GM21423 (cell line): ENCODE data around the gene DNAL1.

ENCODE experiments used
- ATAC-seq: cut with Tn5 transposase; IDR thresholded peaks from one replicate; pipeline ENCODE4 v1.9.1; 2021; ENCODE audit warnings: mild to moderate bottlenecking, moderate library complexity; ENCODE audit not compliant: unreplicated experiment

Gene DNAL1

DNA sequence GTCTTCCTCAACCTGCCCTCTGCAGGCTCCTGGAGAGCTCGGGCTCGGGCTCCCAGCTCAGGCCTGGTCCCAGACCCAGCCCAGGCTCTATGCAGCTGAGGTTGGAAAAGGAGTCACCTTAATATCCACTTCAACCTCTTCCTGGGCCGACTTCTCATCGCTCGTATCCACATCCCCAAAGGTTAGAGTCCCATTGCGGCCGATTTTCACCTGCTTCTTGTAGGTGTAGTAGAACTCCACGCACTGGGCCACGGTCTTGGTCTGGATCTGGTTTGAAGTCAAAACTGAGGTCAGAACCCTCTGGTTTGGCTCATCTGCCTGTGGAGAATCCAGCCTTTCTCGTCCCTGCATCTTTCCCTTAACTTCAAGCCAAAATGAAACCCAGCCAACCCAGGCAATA lies 77.8 kb downstream of the DNAL1 start:
- ATAC-seq, result no peak

DNA sequence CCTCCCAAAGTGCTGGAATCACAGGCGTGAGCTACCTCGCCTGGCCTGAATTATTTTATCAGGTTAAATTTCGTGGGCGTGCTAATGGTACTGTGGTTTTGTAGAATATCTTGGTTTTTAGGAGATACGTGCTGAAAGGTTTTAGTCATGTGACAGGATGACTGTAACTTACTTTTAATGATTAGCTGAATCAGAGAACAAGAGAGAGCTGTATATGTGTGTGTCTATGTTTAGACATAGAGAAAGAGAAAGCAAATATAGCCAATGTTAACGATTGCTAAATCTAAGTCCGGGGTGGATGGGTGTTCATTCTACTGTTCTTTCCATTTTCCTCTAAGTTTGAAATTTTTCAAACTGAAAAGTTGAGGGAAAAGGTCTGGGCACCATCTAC lies 78.6 kb downstream of the DNAL1 start:
- peak; percentile 58 for ATAC-seq

GRCh38 chr14:73723797-73724661 lies 79.2 kb downstream of the DNAL1 start:
- ATAC-seq, result peak; percentile 39

DNA sequence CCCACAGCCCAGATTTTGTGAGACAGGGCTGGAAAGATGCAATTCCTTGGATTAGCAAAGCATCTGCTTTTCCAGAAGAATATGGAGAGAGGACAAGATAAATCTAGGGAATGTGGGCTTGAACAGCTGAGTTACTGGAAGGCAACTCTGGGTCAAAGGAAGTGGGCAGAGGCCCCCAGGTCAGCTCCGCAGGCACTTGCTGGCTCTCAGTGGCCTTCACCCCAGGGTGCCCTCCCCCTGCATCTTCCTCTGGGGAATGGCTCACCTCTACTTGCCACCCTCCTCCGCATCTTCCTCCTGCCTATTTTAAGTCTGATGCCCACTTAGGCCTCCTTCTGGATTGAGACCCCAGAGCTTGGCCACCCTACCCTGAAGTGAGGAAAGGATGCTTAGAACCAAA lies 79.9 kb downstream of the DNAL1 start:
- no peak for ATAC-seq

DNA sequence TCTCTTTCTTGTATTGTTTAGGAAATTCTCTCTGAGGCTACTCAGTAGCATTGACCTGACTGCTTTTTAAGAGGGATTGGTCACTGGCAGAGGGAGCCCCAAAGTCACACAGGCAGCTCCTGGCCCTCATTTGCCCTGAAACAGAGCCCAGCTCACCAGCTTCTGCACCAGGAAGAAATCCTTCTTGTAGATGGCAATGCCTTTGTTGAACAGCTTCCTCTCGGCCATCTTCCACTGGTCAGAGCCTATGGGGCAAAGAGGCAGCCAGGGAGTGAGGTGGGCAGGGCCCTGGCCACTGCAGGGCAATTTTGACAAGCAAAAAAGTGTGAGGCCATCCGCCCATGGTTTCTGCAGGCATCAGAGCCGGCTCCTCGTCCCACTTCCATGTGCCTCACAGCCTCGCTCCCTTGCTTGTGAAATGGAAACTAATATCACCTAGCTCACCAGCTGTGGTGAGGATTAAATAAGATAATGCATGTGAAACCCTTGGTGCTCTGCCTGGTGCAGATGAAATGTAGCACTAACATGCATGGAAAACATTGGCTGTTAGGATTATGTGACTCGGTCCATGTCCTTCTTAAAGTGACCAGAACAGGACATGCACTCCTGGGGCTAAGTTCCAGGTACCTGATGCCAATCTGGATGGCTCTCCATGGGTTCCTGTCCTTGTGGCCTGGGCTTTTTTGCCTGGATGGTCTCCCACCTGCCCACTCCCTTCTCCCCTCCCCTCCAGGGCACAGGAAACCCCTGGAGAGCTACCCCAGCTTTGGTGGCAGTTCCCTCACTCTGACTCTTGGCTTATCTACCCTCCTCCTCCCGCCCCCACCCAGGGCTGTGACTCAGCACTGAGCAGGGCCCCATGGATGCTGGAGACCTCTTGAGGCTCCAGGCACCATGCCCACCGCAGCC lies 80.6 kb downstream of the DNAL1 start:
- ATAC-seq, result no peak

DNA sequence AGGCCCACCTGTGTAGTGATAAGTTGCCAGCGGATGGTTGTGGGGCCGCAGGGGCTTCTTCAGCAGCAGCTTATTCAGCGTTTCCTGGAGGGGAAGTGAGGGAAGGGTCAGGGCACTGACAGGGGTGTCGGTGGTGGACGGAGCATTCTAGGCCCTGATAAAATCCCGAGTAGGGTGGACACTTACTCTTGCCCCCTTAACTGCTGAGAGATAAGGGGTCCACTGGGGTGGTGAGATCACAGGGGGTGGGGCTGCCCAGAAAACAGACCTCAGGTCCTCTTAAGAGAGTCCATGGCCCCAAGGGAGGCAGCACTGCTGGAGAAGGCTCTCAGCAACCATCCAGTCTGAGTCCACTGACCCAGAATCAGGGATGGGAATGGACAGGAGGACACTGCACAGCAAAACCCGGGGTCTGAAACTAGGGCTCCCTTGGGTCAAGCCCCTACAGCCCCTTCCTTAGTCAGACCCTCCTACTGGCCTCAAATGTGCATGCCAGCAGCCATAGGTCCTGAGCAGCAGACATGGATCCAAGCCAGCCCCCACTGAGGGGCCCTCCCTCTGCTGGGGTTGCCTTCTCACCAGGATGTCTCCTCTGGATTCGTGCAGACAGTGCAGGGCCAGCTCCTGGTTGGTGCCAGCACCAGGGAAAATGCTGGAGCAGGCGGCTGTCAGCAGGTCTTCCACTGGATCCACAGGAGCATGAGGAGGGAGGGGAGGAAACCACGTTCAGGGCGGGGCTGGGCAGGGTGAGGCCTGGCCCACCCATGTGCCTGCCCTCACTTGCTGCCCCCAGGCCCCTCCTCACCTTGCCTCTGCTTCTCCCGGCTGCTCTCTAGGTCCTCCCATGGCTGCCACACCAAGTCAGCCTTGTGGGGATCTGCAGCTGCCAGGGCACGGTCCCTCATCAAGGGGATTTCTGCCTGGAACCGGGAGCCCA lies 81.5 kb downstream of the DNAL1 start:
- no peak for ATAC-seq

GRCh38 chr14:73727166-73727565 lies 82.4 kb downstream of the DNAL1 start:
- no peak for ATAC-seq

GRCh38 chr14:73728717-73729330 lies 84.0 kb downstream of the DNAL1 start:
- ATAC-seq, result no peak

GRCh38 chr14:73729556-73730265 lies 84.9 kb downstream of the DNAL1 start:
- no peak for ATAC-seq

- ATAC-seq, result no peak
Measured at GRCh38 chr14:73731111-73731510, 86.3 kb downstream of the DNAL1 start.

- ATAC-seq, result no peak
Measured at GRCh38 chr14:73732006-73732405, 87.2 kb downstream of the DNAL1 start.

DNA sequence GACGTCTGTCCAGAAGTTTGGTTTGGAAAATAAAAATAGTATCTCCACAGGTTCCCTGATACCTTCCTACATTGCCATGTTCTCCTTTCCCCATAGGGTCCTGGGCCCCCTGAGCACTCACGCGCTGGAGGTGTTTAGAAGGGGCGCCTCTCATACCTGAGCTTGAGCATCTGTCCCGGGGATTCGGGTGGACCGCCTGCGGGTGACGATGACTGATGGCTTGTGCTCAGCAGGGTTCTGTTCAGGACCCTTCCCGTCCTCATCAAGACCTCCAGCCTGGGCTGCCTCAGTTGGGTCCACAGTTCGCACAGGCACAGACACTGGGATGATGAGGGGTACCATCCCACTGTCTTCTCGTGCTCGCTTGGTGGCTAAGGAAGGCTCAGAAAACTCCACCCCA lies 92.1 kb downstream of the DNAL1 start:
- no peak for ATAC-seq

DNA sequence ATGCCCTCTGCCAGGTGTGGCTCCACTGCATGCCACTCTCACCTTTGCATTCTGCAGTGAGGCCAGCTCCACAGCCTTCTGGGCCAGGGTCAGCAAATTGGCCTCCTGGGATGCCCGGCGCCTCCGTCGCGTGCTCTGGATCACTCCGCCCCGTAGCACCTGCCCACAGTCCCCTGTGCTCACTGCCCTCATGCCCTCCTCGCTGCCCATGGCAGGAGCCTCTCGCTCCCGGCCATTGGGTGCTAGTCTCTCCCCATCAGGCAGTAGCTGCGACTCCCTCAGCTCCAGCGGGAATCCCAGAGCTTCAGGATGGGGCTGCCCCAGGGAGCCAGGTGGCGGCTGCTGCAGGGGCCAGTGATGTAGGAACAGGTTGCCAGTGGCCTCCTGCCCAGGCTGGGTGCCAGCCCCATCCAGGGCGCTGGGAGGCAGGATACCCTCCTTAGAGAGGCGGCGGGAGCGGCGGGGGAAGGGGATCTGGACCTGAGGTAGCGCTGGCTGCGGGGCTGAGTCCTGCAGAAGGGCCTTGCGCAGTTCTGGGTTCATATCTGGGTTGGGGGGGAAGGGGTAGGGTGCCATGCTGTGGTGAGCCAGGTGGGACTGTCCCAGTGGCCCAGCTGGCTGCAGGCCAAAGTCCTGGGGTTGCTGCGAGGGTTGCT lies 93.9 kb downstream of the DNAL1 start:
- ATAC-seq, result no peak

GRCh38 chr14:73739174-73739898 lies 94.5 kb downstream of the DNAL1 start:
- no peak for ATAC-seq

DNA sequence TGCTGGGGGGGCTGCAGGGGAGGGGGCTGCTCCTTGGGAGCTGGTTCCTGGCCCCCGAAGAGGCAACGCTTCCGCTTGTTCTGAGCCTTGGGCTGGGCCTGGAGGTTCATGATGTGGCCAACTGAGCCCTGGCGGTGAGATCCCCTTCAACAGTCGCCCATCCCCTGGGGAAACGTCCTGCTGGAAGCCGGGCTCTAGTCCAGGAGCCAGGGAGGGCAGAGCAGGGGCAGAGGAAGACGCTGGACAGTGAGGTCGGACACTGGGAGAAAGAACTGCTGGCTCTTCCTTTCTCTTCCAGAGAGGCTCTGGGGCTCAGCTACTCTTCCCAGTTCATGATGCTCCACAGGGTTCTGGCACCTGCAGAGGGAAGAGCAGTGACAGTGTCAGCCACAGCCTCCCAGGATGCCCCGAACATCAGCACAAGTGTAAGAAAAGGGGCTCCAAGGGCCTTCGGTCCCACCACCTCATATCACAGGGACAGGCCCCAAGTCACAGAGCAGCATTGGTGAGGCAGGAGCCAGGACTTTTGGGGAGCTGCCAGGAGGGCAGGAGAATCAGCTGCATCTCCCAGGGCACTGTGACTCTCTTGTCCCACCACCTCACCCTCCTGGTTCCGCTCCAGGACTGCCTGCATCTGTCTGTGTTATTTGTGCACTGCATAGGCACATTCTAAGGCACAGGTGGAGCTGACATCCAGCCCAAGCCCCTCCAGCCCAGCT lies 95.3 kb downstream of the DNAL1 start:
- ATAC-seq, result no peak

GRCh38 chr14:73740618-73741326 lies 96.0 kb downstream of the DNAL1 start:
- no peak for ATAC-seq

GRCh38 chr14:73741386-73741875 lies 96.6 kb downstream of the DNAL1 start:
- no peak for ATAC-seq
